Spleen (tissue), 11 donors: ENCODE measurements around the gene NUDT3. TPM values are rescaled to one million over a fixed set of nuclear protein-coding genes. Genes with fewer than 3 reads are reported as not detected.

Experiments
- DNase-seq: peaks from one replicate; pipeline ENCODE4 v3.0.0-alpha.2; 2020
- H3K27ac ChIP-seq, 8 donors: fragments of 200-600 bp; sonication (generic) in 7 of 8; 1 replicate in 4 of 8; 2 replicates in 4 of 8; pipeline versions ENCODE4 v1.5.0 to v1.8.0; 2016 to 2021; ENCODE audit warnings: inconsistent platforms in 4 of 8, mild to moderate bottlenecking in 4 of 8, moderate library complexity in 1 of 8
- H3K27me3 ChIP-seq, 7 donors: fragments of 200-600 bp; sonication (generic) in 6 of 7; replicated peaks in 1 of 7; 1 replicate in 4 of 7; 2 replicates in 3 of 7; pipeline versions ENCODE4 v1.5.0 to v1.8.0; 2016 to 2021; ENCODE audit warnings: inconsistent platforms in 3 of 7, mild to moderate bottlenecking in 1 of 7
- H3K36me3 ChIP-seq, 6 donors: fragments of 200-600 bp; sonication (generic) in 5 of 6; 1 replicate in 4 of 6; 2 replicates in 2 of 6; pipeline versions ENCODE4 v1.5.0 to v1.8.0; 2016 to 2021; ENCODE audit warnings: inconsistent platforms in 2 of 6
- H3K4me1 ChIP-seq, 6 donors: fragments of 200-600 bp; sonication (generic) in 5 of 6; 1 replicate in 3 of 6; 2 replicates in 3 of 6; pipeline versions ENCODE4 v1.5.0 to v1.8.0; 2016 to 2021; ENCODE audit warnings: inconsistent platforms in 3 of 6
- H3K4me3 ChIP-seq, 8 donors: fragments of 200-600 bp; sonication (generic) in 7 of 8; 1 replicate in 4 of 8; 2 replicates in 4 of 8; pipeline versions ENCODE4 v1.5.0 to v1.8.0; 2016 to 2021; ENCODE audit warnings: inconsistent platforms in 4 of 8, mild to moderate bottlenecking in 4 of 8, moderate library complexity in 2 of 8
- H3K9me3 ChIP-seq, 8 donors: fragments of 200-600 bp; sonication (generic) in 7 of 8; 1 replicate in 4 of 8; 2 replicates in 4 of 8; pipeline versions ENCODE4 v1.5.0 to v1.8.0; 2016 to 2021; ENCODE audit warnings: inconsistent platforms in 4 of 8
- POLR2A ChIP-seq, 3 donors: fragments of 450-650 bp; IDR thresholded peaks; one replicate each; pipeline ENCODE4 v1.5.1; 2017; ENCODE audit warnings: antibody characterized with exemption in 3 of 3, mild to moderate bottlenecking in 1 of 3
- POLR2AphosphoS5 ChIP-seq, 3 donors: sonication (generic); formaldehyde crosslinking; IDR thresholded peaks; one replicate each; pipeline ENCODE4 v1.5.1; 2017; ENCODE audit warnings: antibody characterized with exemption in 3 of 3
- WGBS, 5 donors: extraction: QIAGEN DNeasy Blood & Tissue Kit in 3 of 5; methylation state at CpG; one replicate each; pipeline versions ENCODE4 v1.1.5 to v1.1.7; 2013 to 2018; 5-methylcytosine and 5-hydroxymethylcytosine counted together
- intact Hi-C: fragments of 100-400 bp; cut with DNase I; formaldehyde crosslinking; loops from one replicate; pipeline ENCODE4 v1.15.0; 2023; ENCODE audit warnings: low total_unique reads
- polyA plus RNA-seq, 3 donors: library from polyadenylated mRNA; stranded (reverse); fragments of 200-250 nt; gene quantifications; one replicate each; pipeline ENCODE4 v1.2.1, GENCODE V29; 2013
- total RNA-seq, 7 donors: library from RNA; depleted of rRNA in 3 of 7; stranded (reverse); fragments of >200 nt in 3 of 7; fragmentation: NEBNext Ultra II Directional in 4 of 7; extraction: Animal tissue kit (Norgen Biotek cat#: 25700) in 4 of 7; gene quantifications; one replicate each; pipeline versions ENCODE4 v1.1.0 to v1.2.1, GENCODE V29; 2016 to 2021
- TF ChIP-seq, protein P1 (sequence below), 11 experiments: fragments of 200-600 bp in 7 of 11; fragments of 450-650 bp in 4 of 11; sonication (generic) in 4 of 11; IDR thresholded peaks in 8 of 11; conservative IDR thresholded peaks in 3 of 11; 1 replicate in 7 of 11; 2 replicates in 4 of 11; pipeline versions ENCODE4 v1.4.0 to v1.8.0; 2016 to 2021; ENCODE audit warnings: antibody characterized with exemption in 11 of 11, inconsistent platforms in 4 of 11, mild to moderate bottlenecking in 1 of 11
- donor health status: healthy with polysubstance abuse.
- donor health status: DM: no; HTN: no; CAD: no; lungs with moderate emphysema.
- donor health status: DM: no; HTN: no; CAD: no.
- donor health status: Bipolar disorder and iron deficiency.
- donor health status: healthy.
- donor health status: DM: no; HTN: no; CAD: no.
- donor health status: DM: yes; HTN: yes; CAD: no.

Gene NUDT3
- total and polyA plus RNA-seq, 10 donors, result 9.2 to 54.2 (median 37.8) TPM

- Histone ChIP-seq H3K9me3 (no peaks in the 10 kb centered on the region), H3K27ac (peak overlapping the region in 1 of 8 donors; percentile 8), H3K27me3 (no peaks in the 10 kb centered on the region), H3K36me3 (peaks cover 0 to 7% (median 0%) of the 10 kb centered on the region in 6 donors), H3K4me3 (no peak overlapping the region), H3K4me1 (peaks cover 8 to 70% (median 23%) of the 10 kb centered on the region in 6 donors)
- no peak for DNase-seq
- 69 to 84% (median 76%) methylated on average over 6 of the region's 6 CpGs for WGBS, 5 donors
- TF ChIP-seq POLR2AphosphoS5 (IDR thresholded peaks at IDR 0.05) (no peak), POLR2A (IDR thresholded peaks at IDR 0.05) (no peak)
- TF ChIP-seq, protein P1, sequence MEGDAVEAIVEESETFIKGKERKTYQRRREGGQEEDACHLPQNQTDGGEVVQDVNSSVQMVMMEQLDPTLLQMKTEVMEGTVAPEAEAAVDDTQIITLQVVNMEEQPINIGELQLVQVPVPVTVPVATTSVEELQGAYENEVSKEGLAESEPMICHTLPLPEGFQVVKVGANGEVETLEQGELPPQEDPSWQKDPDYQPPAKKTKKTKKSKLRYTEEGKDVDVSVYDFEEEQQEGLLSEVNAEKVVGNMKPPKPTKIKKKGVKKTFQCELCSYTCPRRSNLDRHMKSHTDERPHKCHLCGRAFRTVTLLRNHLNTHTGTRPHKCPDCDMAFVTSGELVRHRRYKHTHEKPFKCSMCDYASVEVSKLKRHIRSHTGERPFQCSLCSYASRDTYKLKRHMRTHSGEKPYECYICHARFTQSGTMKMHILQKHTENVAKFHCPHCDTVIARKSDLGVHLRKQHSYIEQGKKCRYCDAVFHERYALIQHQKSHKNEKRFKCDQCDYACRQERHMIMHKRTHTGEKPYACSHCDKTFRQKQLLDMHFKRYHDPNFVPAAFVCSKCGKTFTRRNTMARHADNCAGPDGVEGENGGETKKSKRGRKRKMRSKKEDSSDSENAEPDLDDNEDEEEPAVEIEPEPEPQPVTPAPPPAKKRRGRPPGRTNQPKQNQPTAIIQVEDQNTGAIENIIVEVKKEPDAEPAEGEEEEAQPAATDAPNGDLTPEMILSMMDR (IDR thresholded peaks at IDR 0.05 in 8 of 11, conservative IDR thresholded peaks at IDR 0.05 in 3 of 11), result no peak
- intact Hi-C loops, result no loop called here
Observed at GRCh38 chr6:34310817-34311216, 81.7 kb downstream of the NUDT3 start.

DNA sequence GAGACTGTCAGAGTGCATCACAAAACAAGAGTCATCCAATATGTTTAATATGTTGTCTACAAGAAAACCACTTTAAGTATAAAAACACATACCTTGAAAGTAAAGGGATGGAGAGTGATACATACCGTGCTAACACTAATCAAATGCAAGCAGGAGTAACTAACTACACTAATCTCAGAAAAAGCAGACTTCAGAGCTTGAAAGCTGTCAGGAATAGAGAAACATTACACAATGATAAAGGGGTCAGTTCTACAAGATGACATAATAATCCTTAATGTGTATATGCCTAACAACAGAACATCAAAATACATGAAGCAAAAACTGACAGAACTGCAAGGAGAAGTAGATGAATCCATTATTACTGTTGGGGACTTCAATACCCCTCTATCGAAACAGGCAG, 84.0 kb downstream of the NUDT3 start:
- peaks cover 0 to 63% (median 5%) of the 10 kb centered on the region in 6 donors for H3K4me1 ChIP-seq
- no peaks in the 10 kb centered on the region for H3K9me3 ChIP-seq
- H3K27me3 ChIP-seq, result no peaks in the 10 kb centered on the region
- WGBS, 5 donors, result 92 to 97% (median 94%) methylated on average over 2 of the region's 2 CpGs
- peaks cover 0 to 7% (median 0%) of the 10 kb centered on the region in 6 donors for H3K36me3 ChIP-seq
- H3K27ac ChIP-seq, result no peak overlapping the region
- TF ChIP-seq POLR2AphosphoS5 (IDR thresholded peaks at IDR 0.05) (no peak), POLR2A (IDR thresholded peaks at IDR 0.05) (no peak)
- TF ChIP-seq, protein P1 (IDR thresholded peaks at IDR 0.05 in 8 of 11, conservative IDR thresholded peaks at IDR 0.05 in 3 of 11), result no peak
- DNase-seq, result no peak
- intact Hi-C loops, result no loop called here
- no peak overlapping the region for H3K4me3 ChIP-seq

DNA sequence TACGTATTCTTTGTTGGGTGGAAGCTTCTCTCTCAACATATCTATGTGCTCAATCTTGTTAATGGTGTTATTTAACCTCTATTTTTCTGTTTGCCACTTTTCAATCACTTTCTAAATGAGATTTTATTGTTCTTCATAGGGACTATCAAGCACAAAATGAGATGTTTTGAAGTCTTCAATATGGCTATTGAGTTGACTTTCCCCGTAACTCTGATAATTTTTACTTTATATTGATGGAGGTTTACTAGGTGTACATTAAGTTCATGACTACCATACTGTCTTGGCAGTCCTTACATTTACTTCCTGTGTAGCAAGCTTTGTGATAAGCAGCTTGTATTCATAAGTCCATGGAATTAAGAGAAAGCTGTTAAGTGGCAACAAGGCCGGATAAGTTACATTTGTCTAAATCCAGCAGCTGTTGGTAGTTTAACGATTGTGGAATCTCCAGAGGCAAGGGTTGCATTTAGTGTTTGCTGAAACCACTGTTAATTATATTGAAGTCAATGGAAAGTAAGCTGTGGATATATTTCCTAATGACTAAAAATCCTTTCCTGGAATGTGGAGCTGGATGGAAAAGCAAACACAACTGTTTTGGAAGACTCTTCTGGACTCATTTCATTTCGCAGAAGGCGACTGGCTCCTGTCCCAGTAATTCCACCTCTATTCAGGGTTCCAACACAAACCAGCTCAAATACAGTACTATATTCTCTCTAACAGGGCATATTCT, 86.3 kb downstream of the NUDT3 start:
- H3K36me3 ChIP-seq, result no peaks in the 10 kb centered on the region
- H3K4me1 ChIP-seq, result peaks cover 0 to 65% (median 15%) of the 10 kb centered on the region in 6 donors
- no peak overlapping the region for H3K4me3 ChIP-seq
- no peaks in the 10 kb centered on the region for H3K27me3 ChIP-seq
- TF ChIP-seq, protein P1 (IDR thresholded peaks at IDR 0.05 in 8 of 11, conservative IDR thresholded peaks at IDR 0.05 in 3 of 11), result no peak
- no peak for TF ChIP-seq POLR2AphosphoS5 (IDR thresholded peaks at IDR 0.05)
- TF ChIP-seq POLR2A (IDR thresholded peaks at IDR 0.05), result no peak
- WGBS, 5 donors, result 71 to 82% (median 75%) methylated on average over 6 of the region's 6 CpGs
- H3K27ac ChIP-seq, result peak overlapping the region in 3 of 8 donors; percentile 7 to 30 (median 9)
- no peaks in the 10 kb centered on the region for H3K9me3 ChIP-seq
- intact Hi-C loops, result no loop called here
- DNase-seq, result no peak

DNA sequence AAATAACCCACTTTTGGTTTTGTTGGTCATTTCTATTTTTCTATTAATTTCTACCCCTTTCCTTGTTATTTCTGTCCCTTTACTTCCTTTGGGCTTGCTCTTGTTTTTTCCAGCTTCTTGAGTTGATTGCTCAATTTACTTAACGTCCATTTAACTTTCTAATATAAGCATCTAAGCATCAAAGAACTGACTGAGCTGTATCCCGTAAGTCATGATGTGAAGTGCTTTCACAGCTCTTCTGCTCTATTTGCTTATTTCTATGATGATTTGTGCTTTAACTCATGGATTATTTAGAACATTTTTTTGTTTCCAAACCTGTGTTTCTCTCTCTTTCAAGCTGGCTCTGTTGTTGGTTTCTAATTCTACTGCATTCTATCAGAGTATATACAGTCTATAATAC, 87.0 kb downstream of the NUDT3 start:
- Histone ChIP-seq H3K27me3 (no peaks in the 10 kb centered on the region), H3K9me3 (no peaks in the 10 kb centered on the region), H3K36me3 (no peaks in the 10 kb centered on the region), H3K4me3 (no peak overlapping the region), H3K27ac (peak overlapping the region in 2 of 8 donors; percentile 7 to 9), H3K4me1 (peaks cover 3 to 65% (median 19%) of the 10 kb centered on the region in 6 donors)
- intact Hi-C loops, result no loop called here
- DNase-seq, result no peak
- WGBS, 5 donors, result 55 to 78% (median 61%) methylated on average over 2 of the region's 2 CpGs
- TF ChIP-seq, protein P1 (IDR thresholded peaks at IDR 0.05 in 8 of 11, conservative IDR thresholded peaks at IDR 0.05 in 3 of 11), result no peak
